H9 (cell line): Measurements from ENCODE around the gene PCED1A. TPM values are rescaled to one million over a fixed set of nuclear protein-coding genes. Genes with fewer than 3 reads are reported as not detected.

Experiments
- DNase-seq: peaks from one replicate; pipeline ENCODE4 v3.0.0-alpha.2; 2017
- H2AFZ ChIP-seq: one replicate; pipeline ENCODE4 v1.6.1; 2013; ENCODE audit warnings: mild to moderate bottlenecking, low read length, control low read depth, moderate library complexity
- H2AK5ac ChIP-seq: 2 replicates; pipeline ENCODE4 v1.6.1; 2013; ENCODE audit warnings: low read length, control low read depth, mixed read lengths; ENCODE audit not compliant: insufficient read length
- H2BK120ac ChIP-seq: one replicate; pipeline ENCODE4 v1.6.1; 2013; ENCODE audit warnings: low read depth, mild to moderate bottlenecking, low read length, control low read depth, inconsistent platforms; ENCODE audit not compliant: poor library complexity, severe bottlenecking
- H2BK12ac ChIP-seq: 2 replicates; pipeline ENCODE4 v1.6.1; 2013; ENCODE audit warnings: low read length, control low read depth, mixed read lengths, low read depth; ENCODE audit not compliant: insufficient read length
- H2BK15ac ChIP-seq: 2 replicates; pipeline ENCODE4 v1.6.1; 2013; ENCODE audit warnings: low read depth, low read length, control low read depth
- H2BK20ac ChIP-seq: one replicate; pipeline ENCODE4 v1.6.1; 2013; ENCODE audit warnings: low read depth, mild to moderate bottlenecking, low read length, control low read depth, inconsistent platforms; ENCODE audit not compliant: poor library complexity, severe bottlenecking
- H2BK5ac ChIP-seq: 2 replicates; pipeline ENCODE4 v1.6.1; 2013; ENCODE audit warnings: low read length, control low read depth, mixed read lengths; ENCODE audit not compliant: insufficient read length
- H3K14ac ChIP-seq: 2 replicates; pipeline ENCODE4 v1.6.1; 2013; ENCODE audit warnings: low read length, control low read depth; ENCODE audit not compliant: insufficient read depth
- H3K18ac ChIP-seq: 2 replicates; pipeline ENCODE4 v1.6.1; 2013; ENCODE audit warnings: low read depth, mild to moderate bottlenecking, mixed read lengths, low read length, control low read depth; ENCODE audit not compliant: insufficient read length
- H3K23ac ChIP-seq: 2 replicates; pipeline ENCODE4 v1.6.1; 2013; ENCODE audit warnings: low read length, control low read depth, mixed read lengths, low read depth; ENCODE audit not compliant: insufficient read length
- H3K23me2 ChIP-seq: 2 replicates; pipeline ENCODE4 v1.6.1; 2013; ENCODE audit warnings: low read depth, mild to moderate bottlenecking, mixed read lengths, low read length, control low read depth; ENCODE audit not compliant: insufficient read length, poor library complexity, severe bottlenecking
- H3K27ac ChIP-seq: 2 replicates; pipeline ENCODE4 v1.5.1; 2013; ENCODE audit warnings: low read length, control low read depth, mixed read lengths, low read depth; ENCODE audit not compliant: insufficient read length
- H3K27me3 ChIP-seq: 2 replicates; pipeline ENCODE4 v1.6.1; 2013; ENCODE audit warnings: low read length, control low read depth, inconsistent platforms; ENCODE audit not compliant: insufficient read depth
- H3K4ac ChIP-seq: 2 replicates; pipeline ENCODE4 v1.6.1; 2013; ENCODE audit warnings: low read depth, mild to moderate bottlenecking, control low read depth, inconsistent platforms, low read length, moderate library complexity
- H3K4me1 ChIP-seq: 2 replicates; pipeline ENCODE4 v1.6.1; 2013; ENCODE audit warnings: low read length, control low read depth, inconsistent platforms; ENCODE audit not compliant: insufficient read depth
- H3K4me2 ChIP-seq: 2 replicates; pipeline ENCODE4 v1.6.1; 2013; ENCODE audit warnings: low read length, control low read depth, mixed read lengths; ENCODE audit not compliant: insufficient read length, insufficient read depth
- H3K56ac ChIP-seq: 2 replicates; pipeline ENCODE4 v1.6.1; 2013; ENCODE audit warnings: low read depth, mild to moderate bottlenecking, mixed read lengths, low read length, control low read depth; ENCODE audit not compliant: insufficient read length
- H3K79me1 ChIP-seq: 2 replicates; pipeline ENCODE4 v1.6.1; 2013; ENCODE audit warnings: low read depth, mild to moderate bottlenecking, moderate library complexity, low read length, control low read depth, inconsistent platforms; ENCODE audit not compliant: insufficient read depth, poor library complexity, severe bottlenecking
- H3K79me2 ChIP-seq: 2 replicates; pipeline ENCODE4 v1.6.1; 2013; ENCODE audit warnings: low read length, control low read depth, inconsistent platforms; ENCODE audit not compliant: insufficient read depth
- H3K9ac ChIP-seq: 2 replicates; pipeline ENCODE4 v1.6.1; 2013; ENCODE audit warnings: low read length, control low read depth, mixed read lengths; ENCODE audit not compliant: insufficient read length; ENCODE audit errors: extremely low read depth
- H3K9me3 ChIP-seq: one replicate; pipeline ENCODE4 v1.6.1; 2013; ENCODE audit warnings: low read depth, low read length, inconsistent platforms; ENCODE audit not compliant: control insufficient read depth
- H3T11ph ChIP-seq: one replicate; pipeline ENCODE4 v1.6.1; 2013; ENCODE audit warnings: mild to moderate bottlenecking, low read length, control low read depth, inconsistent platforms
- H4K20me1 ChIP-seq: one replicate; pipeline ENCODE4 v1.6.1; 2013; ENCODE audit not compliant: control insufficient read depth, insufficient read length, insufficient read depth
- H4K5ac ChIP-seq: 2 replicates; pipeline ENCODE4 v1.6.1; 2013; ENCODE audit warnings: low read depth, mild to moderate bottlenecking, mixed read lengths, low read length, control low read depth; ENCODE audit not compliant: insufficient read length
- H4K8ac ChIP-seq: replicated peaks from 2 replicates; pipeline ENCODE4 v1.6.1; 2013; ENCODE audit warnings: low read length, control low read depth, mixed read lengths, low read depth; ENCODE audit not compliant: insufficient read length
- H4K91ac ChIP-seq: 2 replicates; pipeline ENCODE4 v1.6.1; 2013; ENCODE audit warnings: low read depth, mild to moderate bottlenecking, moderate library complexity, mixed read lengths, low read length, control low read depth; ENCODE audit not compliant: insufficient read length
- H3K27ac Mint-ChIP-seq, 3 experiments: 2 replicates in 2 of 3; 3 replicates in 1 of 3; pipeline ENCODE4 v1.8.0; 2020 to 2021; ENCODE audit warnings: mixed read lengths in 3 of 3, mild to moderate bottlenecking in 1 of 3, moderate library complexity in 1 of 3
- H3K27me3 Mint-ChIP-seq: 2 replicates; pipeline ENCODE4 v1.8.0; 2021; ENCODE audit warnings: low read depth, mild to moderate bottlenecking, moderate library complexity, mixed read lengths
- H3K36me3 Mint-ChIP-seq, 3 experiments: 2 replicates in 2 of 3; 3 replicates in 1 of 3; pipeline ENCODE4 v1.8.0; 2020 to 2021; ENCODE audit warnings: low read depth in 3 of 3, mixed read lengths in 3 of 3; ENCODE audit not compliant: insufficient read depth in 1 of 3
- H3K4me1 Mint-ChIP-seq, 2 experiments: 2 replicates each; pipeline ENCODE4 v1.8.0; 2020; ENCODE audit warnings: mixed read lengths in 2 of 2
- H3K4me3 Mint-ChIP-seq, 2 experiments: 2 replicates in 1 of 2; 3 replicates in 1 of 2; pipeline ENCODE4 v1.8.0; 2020 to 2021; ENCODE audit warnings: mild to moderate bottlenecking in 2 of 2, mixed read lengths in 2 of 2, moderate library complexity in 1 of 2
- H3K9me3 Mint-ChIP-seq, 2 experiments: 2 replicates in 1 of 2; 3 replicates in 1 of 2; pipeline ENCODE4 v1.8.0; 2020; ENCODE audit warnings: mild to moderate bottlenecking in 2 of 2, mixed read lengths in 2 of 2, moderate library complexity in 1 of 2
- WGBS: extraction: QIAGEN DNeasy Blood & Tissue Kit; methylation state at CpG from one replicate; pipeline ENCODE4 v1.1.7; 2013; ENCODE audit warnings: missing lambda C conversion rate, low lambda C conversion rate, mixed read lengths; ENCODE audit not compliant: insufficient read length; ENCODE audit errors: extremely low coverage; 5-methylcytosine and 5-hydroxymethylcytosine counted together
- total RNA-seq: library from RNA; stranded (reverse); gene quantifications from 2 replicates; pipeline ENCODE4 v1.2.1, GENCODE V29; 2021
- TF ChIP-seq, protein P1 (sequence below): fragments of 200-600 bp; sonication (generic); conservative IDR thresholded peaks from 3 replicates; pipeline ENCODE4 v1.8.0; 2021; ENCODE audit warnings: antibody characterized with exemption, mild to moderate bottlenecking

Gene PCED1A
- total RNA-seq, 1 experiment from 2014 or later, result 30.8 TPM

DNA sequence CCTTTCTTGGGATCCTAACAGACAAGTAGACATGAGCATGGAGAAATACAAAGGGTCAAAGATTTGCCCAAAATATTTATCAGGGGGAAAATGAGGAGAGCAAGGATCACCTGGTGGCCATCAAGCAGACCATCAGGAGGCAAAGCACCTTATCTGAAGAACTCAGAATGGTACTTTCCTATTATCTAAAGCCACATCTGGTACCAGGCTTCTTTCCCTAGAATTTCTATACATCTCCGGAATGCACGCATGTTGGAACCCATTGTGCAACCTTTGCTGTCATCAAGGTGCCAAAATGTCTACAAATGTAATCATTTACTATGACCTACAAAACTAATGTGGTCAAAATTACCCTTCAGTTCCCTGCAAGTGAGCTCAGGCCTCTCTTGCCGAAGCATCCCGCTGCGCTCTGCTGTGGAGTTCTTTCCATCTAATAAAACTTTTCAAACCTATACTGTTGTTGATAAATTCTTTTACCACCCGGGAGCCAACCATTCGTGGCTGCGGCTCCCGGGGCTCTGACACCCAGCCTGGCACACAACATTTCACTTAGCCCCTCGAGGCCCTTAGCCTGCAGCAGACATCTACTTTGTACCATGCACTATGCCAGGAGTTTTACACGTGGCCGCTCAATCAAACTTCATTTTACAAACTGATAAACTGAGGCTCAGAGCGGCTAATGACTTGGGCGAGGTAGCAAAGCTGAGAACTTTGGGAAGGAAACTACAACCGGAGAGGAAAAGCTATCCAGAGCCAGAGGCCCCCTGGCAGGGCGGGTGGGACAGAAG is 36.2 kb downstream of the PCED1A start:
- H3K27me3 ChIP-seq, result peaks cover 42% of the 10 kb centered on the region
- H3K4me3 Mint-ChIP-seq, result peak overlapping the region in 1 of 2 experiments; percentile 28; a peak in 2 of 5 replicates

More for the DNA sequence above, 36.2 kb downstream of the PCED1A start:
- Histone ChIP-seq H3K9ac (no peak overlapping the region), H3K4me1 (peaks cover 7% of the 10 kb centered on the region; the same call in 1 of the 2 replicates), H3K18ac (no peak overlapping the region), H2BK12ac (no peak overlapping the region), H3K27ac (no peak overlapping the region), H3K79me1 (no peaks in the 10 kb centered on the region), H2BK120ac (no peak overlapping the region), H3K14ac (no peak overlapping the region), H2AFZ (no peak overlapping the region), H3K4ac (no peak overlapping the region), H3K56ac (no peak overlapping the region), H3K23ac (no peak overlapping the region), H3K9me3 (no peaks in the 10 kb centered on the region), H4K8ac (no peak overlapping the region), H3T11ph (no peak overlapping the region), H3K4me2 (peak overlapping the region; percentile 63), H2BK15ac (no peak overlapping the region), H2BK20ac (no peak overlapping the region), H4K5ac (no peak overlapping the region), H4K20me1 (no peaks in the 10 kb centered on the region), H3K79me2 (no peaks in the 10 kb centered on the region), H2AK5ac (no peak overlapping the region), H4K91ac (no peak overlapping the region), H3K23me2 (peaks cover 7% of the 10 kb centered on the region), H2BK5ac (no peak overlapping the region)
- DNase-seq, result no peak
- peaks cover 0 to 8% (median 1%) of the 10 kb centered on the region in 3 experiments; a peak in 2 of 7 replicates for H3K36me3 Mint-ChIP-seq
- H3K27me3 Mint-ChIP-seq, result peaks cover 74% of the 10 kb centered on the region
- TF ChIP-seq, protein P1, sequence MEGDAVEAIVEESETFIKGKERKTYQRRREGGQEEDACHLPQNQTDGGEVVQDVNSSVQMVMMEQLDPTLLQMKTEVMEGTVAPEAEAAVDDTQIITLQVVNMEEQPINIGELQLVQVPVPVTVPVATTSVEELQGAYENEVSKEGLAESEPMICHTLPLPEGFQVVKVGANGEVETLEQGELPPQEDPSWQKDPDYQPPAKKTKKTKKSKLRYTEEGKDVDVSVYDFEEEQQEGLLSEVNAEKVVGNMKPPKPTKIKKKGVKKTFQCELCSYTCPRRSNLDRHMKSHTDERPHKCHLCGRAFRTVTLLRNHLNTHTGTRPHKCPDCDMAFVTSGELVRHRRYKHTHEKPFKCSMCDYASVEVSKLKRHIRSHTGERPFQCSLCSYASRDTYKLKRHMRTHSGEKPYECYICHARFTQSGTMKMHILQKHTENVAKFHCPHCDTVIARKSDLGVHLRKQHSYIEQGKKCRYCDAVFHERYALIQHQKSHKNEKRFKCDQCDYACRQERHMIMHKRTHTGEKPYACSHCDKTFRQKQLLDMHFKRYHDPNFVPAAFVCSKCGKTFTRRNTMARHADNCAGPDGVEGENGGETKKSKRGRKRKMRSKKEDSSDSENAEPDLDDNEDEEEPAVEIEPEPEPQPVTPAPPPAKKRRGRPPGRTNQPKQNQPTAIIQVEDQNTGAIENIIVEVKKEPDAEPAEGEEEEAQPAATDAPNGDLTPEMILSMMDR, result no peak
- H3K9me3 Mint-ChIP-seq, result peaks cover 3 to 5% of the 10 kb centered on the region in 2 experiments; a peak in 3 of 5 replicates
- no peak overlapping the region for H3K27ac Mint-ChIP-seq
- peaks cover 30 to 40% of the 10 kb centered on the region in 2 experiments for H3K4me1 Mint-ChIP-seq
- no CpG with 5 or more reads among the region's 16 CpGs for WGBS
